IMR-90 (cell line): ENCODE measurements around the gene RAG1. TPM values are rescaled to one million over a fixed set of nuclear protein-coding genes. Genes with fewer than 3 reads are reported as not detected.

Source experiments
- ATAC-seq: fragments of 200-7000 bp; cut with Tn5 transposase; 2 replicates; pipeline ENCODE4 v1.9.1; 2020; ENCODE audit warnings: low read depth, mild to moderate bottlenecking, moderate library complexity
- BruUV-seq: library from RNA; stranded (reverse); fragments of 400-500 nt; replicated peaks from 2 replicates; lab custom pipeline; 2021; lab: Mats Ljungman, UMichigan
- CTCF ChIA-PET: fragments of 300-600 bp; formaldehyde crosslinking; extraction: SDS; loops from one replicate; lab custom pipeline; 2021; ENCODE audit warnings: antibody characterized with exemption; lab: Yijun Ruan, JAX
- POLR2A ChIA-PET: fragments of 300-600 bp; sonication (Branson Sonifier 250); formaldehyde crosslinking; loops from one replicate; lab custom pipeline; 2022; ENCODE audit warnings: antibody characterized with exemption; ENCODE audit not compliant: unreplicated experiment; lab: Charles Lee
- DNase-seq: peaks from one replicate; pipeline ENCODE4 v3.0.0; 2013
- H2AFZ ChIP-seq: replicated peaks from 2 replicates; pipeline ENCODE3; 2013; ENCODE audit warnings: low read length, mild to moderate bottlenecking; ENCODE audit not compliant: poor library complexity
- H2AK5ac ChIP-seq: 2 replicates; pipeline ENCODE4 v1.6.1; 2013; ENCODE audit warnings: low read depth, low read length, inconsistent platforms
- H2AK9ac ChIP-seq: replicated peaks from 2 replicates; pipeline ENCODE3; 2013; ENCODE audit warnings: mild to moderate bottlenecking, low read depth, low read length, moderate library complexity; ENCODE audit not compliant: poor library complexity
- H2BK120ac ChIP-seq: 2 replicates; pipeline ENCODE4 v1.6.1; 2013; ENCODE audit warnings: low read depth, low read length, inconsistent platforms
- H2BK15ac ChIP-seq: 3 replicates; pipeline ENCODE4 v1.6.1; 2013; ENCODE audit warnings: low read depth, low read length, inconsistent platforms
- H2BK20ac ChIP-seq: 2 replicates; pipeline ENCODE4 v1.6.1; 2013; ENCODE audit warnings: low read depth, mild to moderate bottlenecking, inconsistent platforms, low read length, moderate library complexity
- H2BK5ac ChIP-seq: 2 replicates; pipeline ENCODE4 v1.6.1; 2013; ENCODE audit warnings: mild to moderate bottlenecking, low read depth, low read length, inconsistent platforms; ENCODE audit not compliant: poor library complexity, severe bottlenecking
- H3K14ac ChIP-seq: replicated peaks from 2 replicates; pipeline ENCODE4 v1.6.1; 2013; ENCODE audit warnings: low read depth, low read length, inconsistent platforms
- H3K18ac ChIP-seq: 2 replicates; pipeline ENCODE4 v1.6.1; 2013; ENCODE audit warnings: low read depth, low read length, control low read depth
- H3K23ac ChIP-seq: 2 replicates; pipeline ENCODE4 v1.6.1; 2013; ENCODE audit warnings: low read depth, low read length, inconsistent platforms
- H3K27ac ChIP-seq: 2 replicates; pipeline ENCODE4 v1.5.1; 2013; ENCODE audit warnings: mild to moderate bottlenecking, control low read depth, low read length; ENCODE audit not compliant: insufficient read depth
- H3K27me3 ChIP-seq: 2 replicates; pipeline ENCODE4 v1.6.1; 2013; ENCODE audit warnings: low read length; ENCODE audit not compliant: control insufficient read depth, insufficient read depth
- H3K36me3 ChIP-seq: 2 replicates; pipeline ENCODE4 v1.6.1; 2013; ENCODE audit warnings: low read length, mixed read lengths; ENCODE audit not compliant: control insufficient read depth, insufficient read depth
- H3K4ac ChIP-seq: 2 replicates; pipeline ENCODE4 v1.6.1; 2013; ENCODE audit warnings: low read depth, low read length, inconsistent platforms
- H3K4me1 ChIP-seq: 2 replicates; pipeline ENCODE4 v1.6.1; 2013; ENCODE audit warnings: low read length, mixed read lengths; ENCODE audit not compliant: control insufficient read depth, insufficient read depth
- H3K4me2 ChIP-seq: 2 replicates; pipeline ENCODE4 v1.6.1; 2013; ENCODE audit warnings: low read depth, mild to moderate bottlenecking, control low read depth, low read length, moderate library complexity
- H3K4me3 ChIP-seq: 2 replicates; pipeline ENCODE4 v1.5.1; 2013; ENCODE audit warnings: low read depth, mild to moderate bottlenecking, control low read depth, low read length, moderate library complexity; ENCODE audit not compliant: insufficient read depth
- H3K56ac ChIP-seq: 2 replicates; pipeline ENCODE4 v1.6.1; 2013; ENCODE audit warnings: low read length, inconsistent platforms; ENCODE audit not compliant: insufficient read depth; ENCODE audit errors: extremely low read depth
- H3K79me1 ChIP-seq, 2 experiments: 2 replicates each; pipeline ENCODE4 v1.6.1; 2013; ENCODE audit warnings: low read length in 2 of 2, inconsistent platforms in 1 of 2, low read depth in 1 of 2
- H3K9ac ChIP-seq: 2 replicates; pipeline ENCODE4 v1.6.1; 2013; ENCODE audit warnings: low read depth, low read length, control low read depth
- H3K9me1 ChIP-seq: 2 replicates; pipeline ENCODE4 v1.6.1; 2013; ENCODE audit warnings: low read length, inconsistent platforms; ENCODE audit not compliant: insufficient read depth
- H3K9me3 ChIP-seq: 2 replicates; pipeline ENCODE4 v1.6.1; 2013; ENCODE audit warnings: low read length; ENCODE audit not compliant: control insufficient read depth, insufficient read depth
- H4K20me1 ChIP-seq: 2 replicates; pipeline ENCODE4 v1.6.1; 2013; ENCODE audit warnings: low read length, inconsistent platforms; ENCODE audit not compliant: insufficient read depth
- H4K5ac ChIP-seq: 2 replicates; pipeline ENCODE4 v1.6.1; 2013; ENCODE audit warnings: mild to moderate bottlenecking, low read depth, low read length, control low read depth
- H4K8ac ChIP-seq, 2 experiments: 2 replicates each; pipeline ENCODE4 v1.6.1; 2013; ENCODE audit warnings: low read depth in 2 of 2, low read length in 2 of 2, control low read depth in 1 of 2, inconsistent platforms in 1 of 2
- H4K91ac ChIP-seq: 2 replicates; pipeline ENCODE4 v1.6.1; 2013; ENCODE audit warnings: low read depth, low read length, inconsistent platforms; ENCODE audit not compliant: insufficient read depth
- BHLHE40 ChIP-seq: fragments of 150-350 bp; IDR thresholded peaks from 2 replicates; pipeline ENCODE4 v1.6.1; 2016; ENCODE audit warnings: mild to moderate bottlenecking, low read depth, low read length
- CEBPB ChIP-seq: IDR thresholded peaks from 2 replicates; pipeline ENCODE4 v1.6.1; 2012; ENCODE audit warnings: low read depth, low read length, improper control_type of control experiment
- CHD1 ChIP-seq: IDR thresholded peaks from 2 replicates; pipeline ENCODE4 v1.6.1; 2012; ENCODE audit warnings: low read depth, low read length, improper control_type of control experiment
- ELK1 ChIP-seq: fragments of 150-350 bp; IDR thresholded peaks from 2 replicates; pipeline ENCODE4 v1.6.1; 2016; ENCODE audit warnings: low read depth, mild to moderate bottlenecking, low read length, moderate library complexity, borderline replicate concordance
- FOS ChIP-seq: fragments of 150-350 bp; IDR thresholded peaks from 2 replicates; pipeline ENCODE4 v1.6.1; 2016; ENCODE audit warnings: low read depth, low read length
- MAFK ChIP-seq: IDR thresholded peaks from 2 replicates; pipeline ENCODE4 v1.6.1; 2012; ENCODE audit warnings: low read depth, low read length, improper control_type of control experiment
- MXI1 ChIP-seq: IDR thresholded peaks from 2 replicates; pipeline ENCODE4 v1.6.1; 2012; ENCODE audit warnings: low read depth, mild to moderate bottlenecking, low read length, moderate library complexity, borderline replicate concordance
- NFE2L2 ChIP-seq: fragments of 150-350 bp; IDR thresholded peaks from 2 replicates; pipeline ENCODE4 v1.6.1; 2016; ENCODE audit warnings: low read depth, mild to moderate bottlenecking, low read length
- POLR2A ChIP-seq: IDR thresholded peaks from 2 replicates; pipeline ENCODE4 v1.6.1; 2012; ENCODE audit warnings: mild to moderate bottlenecking, low read depth, low read length
- RAD21 ChIP-seq: IDR thresholded peaks from 2 replicates; pipeline ENCODE4 v1.6.1; 2012; ENCODE audit warnings: low read length, improper control_type of control experiment
- RCOR1 ChIP-seq: IDR thresholded peaks from 2 replicates; pipeline ENCODE4 v1.6.1; 2012; ENCODE audit warnings: mild to moderate bottlenecking, low read length, improper control_type of control experiment; ENCODE audit not compliant: insufficient replicate concordance
- RFX5 ChIP-seq: IDR thresholded peaks from 2 replicates; pipeline ENCODE4 v1.8.0; 2012; ENCODE audit warnings: low read depth, mild to moderate bottlenecking, low read length, moderate library complexity
- SMC3 ChIP-seq: fragments of 150-350 bp; IDR thresholded peaks from 2 replicates; pipeline ENCODE4 v1.6.1; 2016; ENCODE audit warnings: low read depth, mild to moderate bottlenecking, antibody characterized with exemption, low read length, moderate library complexity
- WGBS, 2 experiments: methylation state at CpG; one replicate each; pipeline versions ENCODE4 v1.1.5 to v1.1.7; 2013; ENCODE audit warnings: missing lambda C conversion rate in 2 of 2; ENCODE audit not compliant: insufficient read length in 1 of 2; ENCODE audit errors: extremely low coverage in 2 of 2; 5-methylcytosine and 5-hydroxymethylcytosine counted together
- dilution Hi-C: fragments of 300-500 bp; cut with HindIII; formaldehyde crosslinking; loops from one replicate; pipeline ENCODE4 v1.14.3; 2018; ENCODE audit warnings: low sequenced_read_pairs; ENCODE audit not compliant: unreplicated experiment
- in situ Hi-C: fragments of 300-500 bp; cut with MboI; formaldehyde crosslinking; loops from 3 replicates; pipeline ENCODE4 v1.14.3; 2019; ENCODE audit warnings: low sequenced_read_pairs, inconsistent platforms, mixed read lengths
- intact Hi-C: fragments of 100-400 bp; cut with micrococcal nuclease; formaldehyde crosslinking; loops from 2 replicates; pipeline ENCODE4 v1.10.0; 2022
- polyA plus RNA-seq, 3 experiments: library from polyadenylated mRNA; depleted of rRNA; stranded (reverse); fragments of >200 nt; gene quantifications; 2 replicates each; pipeline ENCODE4 v1.2.3, GENCODE V29; 2012; ENCODE audit warnings: low replicate concordance in 1 of 3
- total RNA-seq: library from RNA; depleted of rRNA; stranded (reverse); fragments of >200 nt; gene quantifications from 2 replicates; pipeline ENCODE4 v1.2.3, GENCODE V29; 2012
- TF ChIP-seq, protein P1 (sequence below): conservative IDR thresholded peaks from 2 replicates; pipeline ENCODE4 v1.5.1; 2012; ENCODE audit warnings: mild to moderate bottlenecking, low read depth, low read length, improper control_type of control experiment
- TF ChIP-seq, protein P2 (sequence below): fragments of 150-350 bp; IDR thresholded peaks from 2 replicates; pipeline ENCODE4 v1.6.1; 2017; ENCODE audit warnings: mild to moderate bottlenecking, antibody characterized with exemption, low read length, low read depth

Gene RAG1
- total and polyA plus RNA-seq, 2 of the 4 experiments (the other 2 are of a cell fraction): 0.14 to 0.72 TPM

GRCh38 chr11:36608491-36609199 lies 40.8 kb downstream of the RAG1 start:
- Histone ChIP-seq H2BK15ac (no peak overlapping the region), H3K79me1 (no peaks in the 10 kb centered on the region), H3K18ac (no peak overlapping the region), H3K4me2 (no peak overlapping the region), H3K56ac (no peak overlapping the region), H4K91ac (no peak overlapping the region), H3K9me1 (no peaks in the 10 kb centered on the region; the same call in 1 of the 2 replicates), H2AK5ac (no peak overlapping the region), H4K8ac (no peak overlapping the region), H2BK120ac (no peak overlapping the region), H3K27ac (no peak overlapping the region), H2BK20ac (no peak overlapping the region), H3K14ac (no peak overlapping the region), H3K27me3 (no peaks in the 10 kb centered on the region), H4K5ac (no peak overlapping the region), H3K9ac (no peak overlapping the region), H3K4ac (no peak overlapping the region), H2AFZ (no peak overlapping the region), H3K36me3 (no peaks in the 10 kb centered on the region), H2BK5ac (no peak overlapping the region), H3K4me1 (no peaks in the 10 kb centered on the region), H2AK9ac (no peak overlapping the region), H4K20me1 (no peaks in the 10 kb centered on the region), H3K23ac (no peak overlapping the region), H3K9me3 (no peaks in the 10 kb centered on the region), H3K4me3 (no peak overlapping the region)
- ATAC-seq (no peak), DNase-seq (no peak)
- in situ Hi-C loops: no loop called here
- intact Hi-C loops: no loop called here
- POLR2A ChIA-PET: no interaction called here
- dilution Hi-C loops: no loop called here
- CTCF ChIA-PET: no interaction called here
- 60% methylated on average over 1 of the region's 1 CpG; no CpG with 5 or more reads in 1 of the 2 experiments for WGBS, 2 experiments
- BruUV-seq: no TSS peak
- TF ChIP-seq, protein P1, sequence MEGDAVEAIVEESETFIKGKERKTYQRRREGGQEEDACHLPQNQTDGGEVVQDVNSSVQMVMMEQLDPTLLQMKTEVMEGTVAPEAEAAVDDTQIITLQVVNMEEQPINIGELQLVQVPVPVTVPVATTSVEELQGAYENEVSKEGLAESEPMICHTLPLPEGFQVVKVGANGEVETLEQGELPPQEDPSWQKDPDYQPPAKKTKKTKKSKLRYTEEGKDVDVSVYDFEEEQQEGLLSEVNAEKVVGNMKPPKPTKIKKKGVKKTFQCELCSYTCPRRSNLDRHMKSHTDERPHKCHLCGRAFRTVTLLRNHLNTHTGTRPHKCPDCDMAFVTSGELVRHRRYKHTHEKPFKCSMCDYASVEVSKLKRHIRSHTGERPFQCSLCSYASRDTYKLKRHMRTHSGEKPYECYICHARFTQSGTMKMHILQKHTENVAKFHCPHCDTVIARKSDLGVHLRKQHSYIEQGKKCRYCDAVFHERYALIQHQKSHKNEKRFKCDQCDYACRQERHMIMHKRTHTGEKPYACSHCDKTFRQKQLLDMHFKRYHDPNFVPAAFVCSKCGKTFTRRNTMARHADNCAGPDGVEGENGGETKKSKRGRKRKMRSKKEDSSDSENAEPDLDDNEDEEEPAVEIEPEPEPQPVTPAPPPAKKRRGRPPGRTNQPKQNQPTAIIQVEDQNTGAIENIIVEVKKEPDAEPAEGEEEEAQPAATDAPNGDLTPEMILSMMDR: no peak
- no peak for TF ChIP-seq SMC3
- no peak for TF ChIP-seq RCOR1
- no peak for TF ChIP-seq FOS
- TF ChIP-seq MAFK: no peak
- no peak for TF ChIP-seq MXI1
- no peak for TF ChIP-seq NFE2L2
- TF ChIP-seq RAD21: no peak
- no peak for TF ChIP-seq RFX5
- TF ChIP-seq BHLHE40: no peak
- no peak for TF ChIP-seq ELK1
- TF ChIP-seq, protein P2, sequence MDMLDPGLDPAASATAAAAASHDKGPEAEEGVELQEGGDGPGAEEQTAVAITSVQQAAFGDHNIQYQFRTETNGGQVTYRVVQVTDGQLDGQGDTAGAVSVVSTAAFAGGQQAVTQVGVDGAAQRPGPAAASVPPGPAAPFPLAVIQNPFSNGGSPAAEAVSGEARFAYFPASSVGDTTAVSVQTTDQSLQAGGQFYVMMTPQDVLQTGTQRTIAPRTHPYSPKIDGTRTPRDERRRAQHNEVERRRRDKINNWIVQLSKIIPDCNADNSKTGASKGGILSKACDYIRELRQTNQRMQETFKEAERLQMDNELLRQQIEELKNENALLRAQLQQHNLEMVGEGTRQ: no peak
- no peak for TF ChIP-seq CEBPB
- no peak for TF ChIP-seq CHD1
- no peak for TF ChIP-seq POLR2A
